ENCODE measurements around the gene DNASE1. TPM values are rescaled to one million over a fixed set of nuclear protein-coding genes. Genes with fewer than 3 reads are reported as not detected.

The DNASE1 gene
- total and polyA plus RNA-seq, 12 donors, result 3.3 to 15.9 (median 7.4) TPM

GRCh38 chr16:3696425-3697218 lies 42.1 kb downstream of the DNASE1 start:
- no peak for TF ChIP-seq CTCF (IDR thresholded peaks at IDR 0.05)
- Histone ChIP-seq H3K9me3 (no peaks in the 10 kb centered on the region), H3K27ac (peak overlapping the region in 2 of 10 donors; percentile 20 to 28), H3K36me3 (peaks cover 0 to 8% (median 0%) of the 10 kb centered on the region in 9 donors), H3K27me3 (no peaks in the 10 kb centered on the region), H3K4me1 (peaks cover 0 to 18% (median 4%) of the 10 kb centered on the region in 9 donors), H3K4me3 (no peak overlapping the region)
- 78 to 85% methylated on average over 13 of the region's 13 CpGs for WGBS, 2 donors
- no peak for DNase-seq
- intact Hi-C loops (cut with DNase I), result loop anchor here in 1 of 10 donors (10.0 kb wide), 1 partner anchor 178 kb away; no protein-coding TSS in a partner anchor
- ATAC-seq, result peak in 4 of 8 donors; percentile 54 to 60 (median 59)

GRCh38 chr16:3698941-3699340 lies 44.5 kb downstream of the DNASE1 start:
- no peak for TF ChIP-seq CTCF (IDR thresholded peaks at IDR 0.05)
- Histone ChIP-seq H3K27me3 (no peaks in the 10 kb centered on the region), H3K4me3 (no peak overlapping the region), H3K4me1 (peaks cover 0 to 14% (median 4%) of the 10 kb centered on the region in 9 donors), H3K36me3 (peaks cover 0 to 20% (median 0%) of the 10 kb centered on the region in 9 donors), H3K9me3 (no peaks in the 10 kb centered on the region), H3K27ac (no peak overlapping the region)
- intact Hi-C loops (cut with DNase I), result loop anchor here in 1 of 10 donors (10.0 kb wide), 1 partner anchor 176 kb away; no protein-coding TSS in a partner anchor
- DNase-seq (no peak), ATAC-seq (peak in 1 of 8 donors; percentile 36)
- 73 to 74% methylated on average over 4 of the region's 4 CpGs for WGBS, 2 donors

GRCh38 chr16:3701531-3701930 lies 47.0 kb downstream of the DNASE1 start:
- peaks cover 0 to 4% (median 0%) of the 10 kb centered on the region in 9 donors for H3K4me1 ChIP-seq
- no peaks in the 10 kb centered on the region for H3K9me3 ChIP-seq
- no peak for TF ChIP-seq CTCF (IDR thresholded peaks at IDR 0.05)
- ATAC-seq (no peak), DNase-seq (no peak)
- H3K27me3 ChIP-seq, result no peaks in the 10 kb centered on the region
- no peak overlapping the region for H3K27ac ChIP-seq
- intact Hi-C loops (cut with DNase I), result no loop called here
- peaks cover 0 to 15% (median 0%) of the 10 kb centered on the region in 9 donors for H3K36me3 ChIP-seq
- no peak overlapping the region for H3K4me3 ChIP-seq
- WGBS, 2 donors, result 74 to 83% methylated on average over 4 of the region's 4 CpGs

- H3K9me3 ChIP-seq, result no peaks in the 10 kb centered on the region
- H3K27ac ChIP-seq, result no peak overlapping the region
- H3K27me3 ChIP-seq, result no peaks in the 10 kb centered on the region
- intact Hi-C loops (cut with DNase I), result no loop called here
- no peak for ATAC-seq
- no peak for DNase-seq
- no peak overlapping the region for H3K4me3 ChIP-seq
- H3K36me3 ChIP-seq, result peaks cover 0 to 15% (median 0%) of the 10 kb centered on the region in 9 donors
- H3K4me1 ChIP-seq, result no peaks in the 10 kb centered on the region
- TF ChIP-seq CTCF (IDR thresholded peaks at IDR 0.05), result no peak
- WGBS, 2 donors, result 97% methylated on average over 7 of the region's 7 CpGs
Measured at GRCh38 chr16:3702082-3702481, 47.6 kb downstream of the DNASE1 start.

Measured in heart right ventricle (tissue), 16 donors.